Stimulated activated CD8-positive, alpha-beta memory T cell treated with anti-CD3 and anti-CD28 coated beads, Interleukin-2, amount 100 ng/mL, for 1 hour (primary cell): ENCODE results near the gene STOML1.
"Not testable (repeated sequence)": the region's sequence is repeated elsewhere in the genome, so short reads cannot be mapped to it uniquely, and the experiment has no call there.

Experiments
- DNase-seq, 2 donors: peaks; one replicate each; pipeline ENCODE4 v3.0.0-alpha.2; 2020; ENCODE audit warnings: low read depth in 2 of 2

The STOML1 gene

GRCh38 chr15:73960472-73961070, 31.5 kb downstream of the STOML1 start:
- DNase-seq: not testable (repeated sequence)

GRCh38 chr15:73959801-73960200, 32.3 kb downstream of the STOML1 start:
- no peak for DNase-seq

- no peak for DNase-seq
Measured at GRCh38 chr15:73959012-73959581, 33.0 kb downstream of the STOML1 start.

- DNase-seq: no peak
Measured at GRCh38 chr15:73957785-73958184, 34.3 kb downstream of the STOML1 start.

- DNase-seq: no peak
Measured at GRCh38 chr15:73957276-73957675, 34.8 kb downstream of the STOML1 start.

- DNase-seq: no peak
Measured at GRCh38 chr15:73956743-73957135, 35.4 kb downstream of the STOML1 start.

GRCh38 chr15:73955861-73956742, 36.0 kb downstream of the STOML1 start:
- DNase-seq: no peak

- DNase-seq: no peak
Measured at GRCh38 chr15:73955326-73955725, 36.8 kb downstream of the STOML1 start.

GRCh38 chr15:73954188-73955145, 37.6 kb downstream of the STOML1 start:
- no peak for DNase-seq

GRCh38 chr15:73952913-73953750, 39.0 kb downstream of the STOML1 start:
- DNase-seq: no peak

- DNase-seq: no peak
Measured at GRCh38 chr15:73952171-73952912, 39.8 kb downstream of the STOML1 start.

- no peak for DNase-seq
Measured at GRCh38 chr15:73951601-73952000, 40.5 kb downstream of the STOML1 start.

GRCh38 chr15:73950831-73951561, 41.1 kb downstream of the STOML1 start:
- peak; percentile 48 to 59 for DNase-seq

- no peak for DNase-seq
Measured at GRCh38 chr15:73950479-73950830, 41.6 kb downstream of the STOML1 start.

GRCh38 chr15:73949496-73949895, 42.6 kb downstream of the STOML1 start:
- DNase-seq: no peak

GRCh38 chr15:73948982-73949381, 43.1 kb downstream of the STOML1 start:
- no peak for DNase-seq

GRCh38 chr15:73948396-73948795, 43.7 kb downstream of the STOML1 start:
- DNase-seq: no peak

GRCh38 chr15:73947651-73948050, 44.4 kb downstream of the STOML1 start:
- DNase-seq: no peak

- no peak for DNase-seq
Measured at GRCh38 chr15:73946795-73947370, 45.2 kb downstream of the STOML1 start.
